ENCODE measurements around the gene RSPO3.

The RSPO3 gene

DNA sequence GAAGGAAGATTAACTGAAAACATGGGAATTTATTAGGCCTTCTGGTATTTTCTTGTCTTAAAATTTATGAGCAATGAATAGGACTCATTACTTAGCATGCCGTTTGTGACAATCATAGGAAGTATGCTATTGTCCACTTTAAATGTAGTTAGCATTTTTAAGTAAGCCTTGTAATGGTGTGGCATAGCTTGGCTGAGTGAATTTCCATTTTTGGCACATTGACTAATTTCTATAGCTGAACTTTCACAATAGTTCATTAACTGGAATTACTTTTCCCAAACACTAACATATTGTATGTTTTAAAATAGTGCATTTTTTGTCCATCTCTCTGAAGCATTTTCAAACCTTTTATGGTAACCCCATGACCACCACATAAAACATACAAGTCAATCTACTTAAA lies 15.7 kb downstream of the RSPO3 start:
- no peak overlapping the region for H3K4me3 ChIP-seq (ENCODE audit: low read depth, low read length)
- TF ChIP-seq, protein P1, sequence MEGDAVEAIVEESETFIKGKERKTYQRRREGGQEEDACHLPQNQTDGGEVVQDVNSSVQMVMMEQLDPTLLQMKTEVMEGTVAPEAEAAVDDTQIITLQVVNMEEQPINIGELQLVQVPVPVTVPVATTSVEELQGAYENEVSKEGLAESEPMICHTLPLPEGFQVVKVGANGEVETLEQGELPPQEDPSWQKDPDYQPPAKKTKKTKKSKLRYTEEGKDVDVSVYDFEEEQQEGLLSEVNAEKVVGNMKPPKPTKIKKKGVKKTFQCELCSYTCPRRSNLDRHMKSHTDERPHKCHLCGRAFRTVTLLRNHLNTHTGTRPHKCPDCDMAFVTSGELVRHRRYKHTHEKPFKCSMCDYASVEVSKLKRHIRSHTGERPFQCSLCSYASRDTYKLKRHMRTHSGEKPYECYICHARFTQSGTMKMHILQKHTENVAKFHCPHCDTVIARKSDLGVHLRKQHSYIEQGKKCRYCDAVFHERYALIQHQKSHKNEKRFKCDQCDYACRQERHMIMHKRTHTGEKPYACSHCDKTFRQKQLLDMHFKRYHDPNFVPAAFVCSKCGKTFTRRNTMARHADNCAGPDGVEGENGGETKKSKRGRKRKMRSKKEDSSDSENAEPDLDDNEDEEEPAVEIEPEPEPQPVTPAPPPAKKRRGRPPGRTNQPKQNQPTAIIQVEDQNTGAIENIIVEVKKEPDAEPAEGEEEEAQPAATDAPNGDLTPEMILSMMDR (IDR thresholded peaks at IDR 0.05; ENCODE audit: low read depth, low read length, missing control alignments), result no peak
- DNase-seq (ENCODE audit: low read depth), result no peak
- in situ Hi-C loops (cut with HindIII; ENCODE audit: low sequenced_read_pairs), result no loop called here

DNA sequence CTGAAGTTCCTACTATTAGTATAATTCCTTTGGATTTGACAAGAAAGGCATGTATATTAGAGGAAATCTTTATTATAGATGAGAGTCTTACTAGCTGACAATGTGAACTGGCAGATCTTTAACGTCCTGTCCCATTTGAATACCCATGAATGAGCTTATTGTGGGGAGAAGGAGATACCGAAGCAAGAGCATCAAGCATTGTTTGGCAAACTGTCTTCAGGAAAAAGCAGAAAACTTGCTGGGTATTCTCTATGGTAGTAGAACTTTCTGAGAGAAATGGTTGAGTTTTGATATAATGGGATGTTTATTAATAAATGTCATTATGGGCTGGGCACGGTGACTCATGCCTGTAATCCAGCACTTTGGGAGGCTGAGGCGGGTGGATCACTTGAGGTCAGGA lies 18.3 kb downstream of the RSPO3 start:
- no peak for DNase-seq (ENCODE audit: low read depth)
- in situ Hi-C loops (cut with HindIII; ENCODE audit: low sequenced_read_pairs), result no loop called here

DNA sequence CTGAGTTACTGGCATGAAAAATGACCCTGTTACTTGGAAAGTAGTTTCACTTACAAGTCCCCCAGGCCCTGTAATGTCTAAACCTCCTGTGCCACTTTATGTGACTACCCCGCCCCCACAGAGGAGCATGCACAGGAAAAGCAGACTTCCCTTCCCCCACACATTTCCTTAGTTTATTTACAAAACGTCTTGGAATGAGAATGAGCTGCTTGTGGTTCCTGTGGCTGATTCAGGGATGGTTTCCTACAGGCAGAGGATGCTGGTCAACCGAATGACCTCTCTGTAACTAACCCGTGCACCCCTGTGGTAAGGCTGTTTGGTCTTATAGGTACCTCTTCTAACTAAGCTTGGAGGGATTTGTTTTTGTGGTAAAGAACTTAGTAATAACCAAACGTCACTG lies 28.5 kb downstream of the RSPO3 start:
- TF ChIP-seq, protein P1 (IDR thresholded peaks at IDR 0.05; ENCODE audit: low read depth, low read length, missing control alignments), result no peak
- DNase-seq (ENCODE audit: low read depth), result peak; percentile 89
- no peak overlapping the region for H3K4me3 ChIP-seq (ENCODE audit: low read depth, low read length)
- in situ Hi-C loops (cut with HindIII; ENCODE audit: low sequenced_read_pairs), result no loop called here

More for the DNA sequence above, 18.3 kb downstream of the RSPO3 start:
- H3K4me3 ChIP-seq (ENCODE audit: low read depth, low read length), result no peak overlapping the region
- TF ChIP-seq, protein P1 (IDR thresholded peaks at IDR 0.05; ENCODE audit: low read depth, low read length, missing control alignments), result no peak

DNA sequence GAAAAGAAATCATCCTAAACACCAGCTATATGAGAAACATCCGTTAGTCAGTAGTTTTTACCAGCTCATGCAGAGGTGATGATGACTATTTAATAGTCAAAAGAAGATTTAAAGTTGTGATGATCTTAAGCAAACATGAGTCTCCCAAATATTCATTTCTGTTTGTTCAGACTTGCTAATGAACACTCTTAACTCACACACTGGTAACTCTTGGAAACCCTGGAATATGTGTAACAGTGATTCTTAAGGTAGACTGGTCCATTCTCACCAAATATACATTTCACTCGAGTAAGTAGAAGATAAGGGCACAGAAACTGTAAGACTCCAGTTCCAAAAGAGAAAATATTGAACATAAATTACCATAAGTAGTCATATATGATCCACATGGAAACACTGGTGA lies 29.1 kb downstream of the RSPO3 start:
- TF ChIP-seq, protein P1 (IDR thresholded peaks at IDR 0.05; ENCODE audit: low read depth, low read length, missing control alignments), result no peak
- in situ Hi-C loops (cut with HindIII; ENCODE audit: low sequenced_read_pairs), result no loop called here
- H3K4me3 ChIP-seq (ENCODE audit: low read depth, low read length), result no peak overlapping the region
- no peak for DNase-seq (ENCODE audit: low read depth)

DNA sequence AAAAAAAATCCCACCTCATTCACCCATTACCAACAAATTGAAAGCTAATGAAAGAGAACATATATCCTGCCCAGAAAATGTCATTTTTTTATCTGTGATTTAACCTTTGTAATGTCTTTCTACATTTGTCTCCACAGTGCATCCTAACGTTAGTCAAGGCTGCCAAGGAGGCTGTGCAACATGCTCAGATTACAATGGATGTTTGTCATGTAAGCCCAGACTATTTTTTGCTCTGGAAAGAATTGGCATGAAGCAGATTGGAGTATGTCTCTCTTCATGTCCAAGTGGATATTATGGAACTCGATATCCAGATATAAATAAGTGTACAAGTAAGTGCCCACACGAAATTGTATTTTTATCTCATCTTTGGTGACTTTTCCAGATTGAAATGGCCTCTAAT lies 30.0 kb downstream of the RSPO3 start:
- TF ChIP-seq, protein P1 (IDR thresholded peaks at IDR 0.05; ENCODE audit: low read depth, low read length, missing control alignments), result no peak
- no peak overlapping the region for H3K4me3 ChIP-seq (ENCODE audit: low read depth, low read length)
- DNase-seq (ENCODE audit: low read depth), result no peak
- in situ Hi-C loops (cut with HindIII; ENCODE audit: low sequenced_read_pairs), result no loop called here

DNA sequence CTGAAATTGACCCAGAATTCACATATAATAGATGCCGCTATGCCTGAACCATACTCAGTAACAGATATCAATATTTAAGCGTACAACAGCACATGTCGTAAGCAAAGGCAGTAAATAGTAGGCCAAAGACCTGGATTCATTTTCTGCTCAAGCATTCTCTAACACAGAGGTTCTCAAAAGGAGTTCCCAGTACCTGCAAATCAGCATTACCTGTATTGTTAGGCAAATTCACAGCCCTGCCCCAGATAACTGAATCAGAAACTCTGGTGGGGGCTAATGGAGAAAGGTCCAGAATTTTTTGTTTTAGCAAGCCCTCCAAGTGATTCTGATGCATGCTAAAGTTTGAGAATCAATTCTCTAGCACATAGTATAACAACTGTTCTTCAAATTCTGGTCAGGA lies 36.0 kb downstream of the RSPO3 start:
- in situ Hi-C loops (cut with HindIII; ENCODE audit: low sequenced_read_pairs), result no loop called here
- H3K4me3 ChIP-seq (ENCODE audit: low read depth, low read length), result no peak overlapping the region
- TF ChIP-seq, protein P1 (IDR thresholded peaks at IDR 0.05; ENCODE audit: low read depth, low read length, missing control alignments), result no peak
- no peak for DNase-seq (ENCODE audit: low read depth)

DNA sequence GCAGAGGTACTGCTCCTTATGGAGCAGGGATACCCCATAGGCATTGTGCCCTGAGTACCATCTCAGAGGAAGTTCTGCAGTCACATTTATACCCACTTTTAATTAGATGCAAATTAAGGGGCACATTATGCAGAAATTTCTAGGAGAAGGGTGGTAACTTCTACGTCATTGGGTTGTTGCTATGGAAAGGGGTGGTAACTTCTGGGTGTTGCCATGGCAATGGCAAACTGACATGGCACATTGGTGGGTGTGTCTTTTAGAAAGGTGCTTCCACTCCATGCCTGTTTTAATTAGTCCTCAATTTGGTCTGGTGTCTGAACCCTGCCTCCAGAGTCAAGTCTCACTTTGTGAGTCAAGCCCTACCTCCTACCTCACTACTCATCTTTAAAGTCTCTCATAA lies 42.0 kb downstream of the RSPO3 start:
- in situ Hi-C loops (cut with HindIII; ENCODE audit: low sequenced_read_pairs), result no loop called here
- no peak overlapping the region for H3K4me3 ChIP-seq (ENCODE audit: low read depth, low read length)
- TF ChIP-seq, protein P1 (IDR thresholded peaks at IDR 0.05; ENCODE audit: low read depth, low read length, missing control alignments), result no peak
- DNase-seq (ENCODE audit: low read depth), result no peak
